Glomerular endothelial cell (primary cell): ENCODE data around the gene MTREX. TPM values are rescaled to one million over a fixed set of nuclear protein-coding genes. Genes with fewer than 3 reads are reported as not detected.

Experiments
- DNase-seq: peaks from one replicate; pipeline ENCODE4 v3.0.0-alpha.2; 2011; ENCODE audit warnings: low read depth, low spot score; ENCODE audit errors: extremely low read depth
- total RNA-seq: library from RNA; depleted of rRNA; stranded (reverse); fragments of >200 nt; gene quantifications from 2 replicates; pipeline ENCODE4 v1.2.3, GENCODE V29; 2015

MTREX gene
- total RNA-seq, 1 donor from 2014 or later = 49.4 TPM

DNA sequence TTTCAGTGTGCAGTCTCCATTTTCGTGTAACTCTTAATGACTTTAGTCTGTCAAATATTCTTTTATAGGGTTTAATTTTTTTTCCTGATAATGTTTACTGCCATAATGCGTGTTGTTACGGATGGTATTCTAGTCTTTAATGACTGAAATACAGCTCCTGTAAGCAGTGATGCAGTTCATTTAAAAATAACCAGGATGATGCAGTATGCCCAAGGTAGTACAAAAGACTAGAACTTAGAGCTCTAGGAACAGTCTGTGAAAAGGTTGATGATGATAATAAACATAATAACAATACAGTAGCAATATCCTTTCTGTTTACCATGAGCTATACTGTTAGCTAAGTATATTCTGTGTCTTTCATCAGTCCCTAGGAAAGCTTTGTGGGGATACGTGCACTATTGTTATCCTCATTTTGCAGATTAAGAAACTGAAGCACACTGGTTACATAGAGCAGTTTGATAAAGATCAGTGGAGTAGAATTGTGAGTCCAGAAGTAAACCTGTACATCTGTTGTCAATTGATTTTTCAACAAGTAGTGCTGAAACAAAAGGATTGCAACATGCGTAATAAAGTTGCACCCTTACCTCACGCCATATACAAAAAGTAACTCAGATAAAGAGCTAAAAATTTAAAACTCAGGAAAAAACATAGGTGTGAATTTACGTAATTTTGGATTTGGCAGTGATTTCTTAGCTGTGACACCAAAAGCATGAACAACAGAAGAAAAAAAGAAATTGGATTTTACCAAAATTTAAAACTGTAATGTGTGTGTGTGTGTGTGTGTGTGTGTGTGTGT, 64.5 kb downstream of the MTREX start:
- no peak for DNase-seq

DNA sequence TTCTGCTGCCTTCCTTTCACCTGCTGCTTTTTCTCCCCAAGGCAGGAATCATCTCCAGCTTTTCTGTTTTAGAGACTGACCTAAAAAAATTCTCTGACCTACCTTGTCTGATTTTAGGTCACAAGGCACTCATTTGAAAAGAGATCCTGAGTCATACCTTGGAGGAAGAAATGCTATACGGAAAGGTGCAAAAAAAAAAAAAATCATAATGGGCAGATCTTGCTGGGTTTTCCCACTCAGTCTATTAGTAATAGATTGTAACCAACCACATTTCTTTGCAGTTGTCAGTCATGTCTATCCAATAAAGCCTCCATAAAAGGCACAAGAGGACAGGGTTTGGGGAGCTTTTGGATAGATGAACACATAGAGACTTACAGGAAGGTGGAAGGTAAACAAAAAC, 70.0 kb downstream of the MTREX start:
- DNase-seq = no peak

DNA sequence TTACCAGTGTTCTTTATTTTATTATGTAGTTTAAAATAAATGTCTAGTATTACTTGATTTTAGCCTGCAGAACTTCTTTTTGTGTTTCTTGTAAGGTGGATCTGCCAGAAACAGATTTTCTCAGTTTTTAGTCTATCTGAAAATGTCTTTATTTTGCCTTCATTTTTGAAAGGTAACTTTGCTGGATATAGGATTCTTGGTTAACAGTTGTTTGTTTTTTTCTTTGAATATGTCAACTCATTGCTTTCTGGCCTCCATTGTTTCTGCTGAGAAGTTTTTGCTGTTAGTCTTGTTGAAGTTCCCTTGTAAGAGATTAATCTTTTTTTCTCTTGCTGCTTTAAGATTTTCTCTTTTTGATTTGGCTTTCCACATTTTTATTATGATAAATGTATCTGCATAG, 75.5 kb downstream of the MTREX start:
- DNase-seq = no peak

DNA sequence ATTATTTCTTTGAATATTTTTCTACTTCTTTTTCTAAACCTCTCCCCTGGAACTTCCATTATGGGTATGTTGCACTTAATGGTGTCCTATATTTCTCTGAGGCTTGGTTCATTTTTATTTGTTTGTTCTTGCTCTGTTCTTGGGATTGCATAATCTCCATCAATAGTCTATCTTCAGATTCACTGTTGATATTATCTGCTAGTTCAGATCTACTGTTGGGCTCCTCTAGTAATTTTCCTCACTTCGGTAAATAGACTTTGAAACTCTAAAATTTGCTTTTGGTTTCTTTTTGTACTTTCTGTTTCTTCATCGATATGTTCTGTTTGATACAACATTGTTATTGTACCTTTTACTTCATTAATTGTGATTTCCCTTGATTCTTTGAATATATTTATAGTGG, 76.3 kb downstream of the MTREX start:
- DNase-seq = no peak

DNA sequence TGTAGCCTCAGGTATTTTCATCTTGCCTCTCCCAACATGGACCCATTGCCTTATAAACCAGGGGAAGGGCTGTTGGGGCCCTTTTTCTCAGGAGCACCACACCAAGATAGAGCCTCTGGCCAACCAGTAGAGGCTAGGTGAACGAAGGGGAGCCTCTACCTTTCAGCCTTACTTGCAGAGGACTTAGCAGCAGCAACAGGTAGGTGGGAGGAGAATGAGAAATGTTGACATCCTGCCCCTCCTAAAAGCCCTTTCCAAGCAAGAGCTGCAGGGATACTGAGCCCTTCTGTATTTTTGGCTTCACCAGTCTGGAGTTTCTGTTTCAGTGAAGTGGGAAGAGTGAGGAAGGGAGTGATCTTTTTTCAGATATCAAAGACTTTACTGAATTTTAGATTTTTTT, 77.4 kb downstream of the MTREX start:
- no peak for DNase-seq

DNA sequence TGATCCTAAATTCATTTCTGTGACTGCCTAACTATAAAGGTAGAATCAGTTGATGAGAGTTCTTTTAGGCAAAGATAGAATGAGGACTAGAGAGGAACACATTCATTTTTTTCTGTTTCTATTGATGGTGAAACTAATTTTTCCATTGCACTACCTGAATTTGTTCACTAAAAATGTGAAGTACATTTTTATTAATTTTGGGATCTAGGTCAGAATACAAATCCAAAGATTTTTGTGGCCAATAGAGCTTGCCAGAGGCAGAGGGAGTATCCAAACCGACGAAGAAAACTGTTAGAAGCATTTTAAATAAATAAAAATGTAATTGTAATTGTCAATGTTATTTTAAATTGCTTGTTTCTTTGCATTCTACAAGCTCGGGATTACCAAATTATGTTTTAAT, 78.1 kb downstream of the MTREX start:
- no peak for DNase-seq

DNA sequence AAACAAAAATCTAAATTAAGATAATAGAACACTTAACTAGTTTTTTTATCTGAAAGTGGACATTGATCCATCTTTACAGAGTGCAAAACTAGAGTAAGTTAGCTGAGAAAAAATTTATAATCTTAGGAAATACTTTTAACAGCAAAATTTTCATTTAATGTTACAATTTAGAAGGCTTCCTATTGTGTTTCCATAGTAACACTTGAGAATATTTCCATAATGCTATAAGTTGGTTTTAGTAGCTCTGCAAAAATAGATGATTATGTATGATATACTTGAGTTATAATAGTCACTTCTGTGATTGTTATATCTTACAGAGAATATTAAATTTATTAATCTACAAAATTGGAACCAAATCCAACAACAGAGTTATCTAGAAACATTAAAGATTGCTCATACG, 78.6 kb downstream of the MTREX start:
- DNase-seq = no peak

DNA sequence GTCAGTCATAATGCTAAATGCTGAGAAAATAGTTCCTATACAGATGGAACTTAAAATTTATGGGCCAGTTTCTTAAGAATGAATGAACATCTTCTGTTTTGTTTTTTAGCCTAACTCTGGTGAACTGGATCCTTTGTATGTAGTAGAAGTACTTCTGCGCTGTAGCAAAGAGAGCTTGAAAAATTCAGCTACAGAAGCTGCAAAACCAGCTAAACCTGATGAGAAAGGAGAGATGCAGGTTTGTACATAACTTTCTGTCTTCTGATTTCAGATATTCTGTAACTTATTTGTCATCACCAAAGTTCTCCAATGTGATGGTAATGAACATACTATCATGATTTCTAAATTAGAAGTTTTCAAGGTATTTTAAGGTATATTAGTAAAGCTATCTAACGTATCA, 80.1 kb downstream of the MTREX start:
- DNase-seq = no peak

DNA sequence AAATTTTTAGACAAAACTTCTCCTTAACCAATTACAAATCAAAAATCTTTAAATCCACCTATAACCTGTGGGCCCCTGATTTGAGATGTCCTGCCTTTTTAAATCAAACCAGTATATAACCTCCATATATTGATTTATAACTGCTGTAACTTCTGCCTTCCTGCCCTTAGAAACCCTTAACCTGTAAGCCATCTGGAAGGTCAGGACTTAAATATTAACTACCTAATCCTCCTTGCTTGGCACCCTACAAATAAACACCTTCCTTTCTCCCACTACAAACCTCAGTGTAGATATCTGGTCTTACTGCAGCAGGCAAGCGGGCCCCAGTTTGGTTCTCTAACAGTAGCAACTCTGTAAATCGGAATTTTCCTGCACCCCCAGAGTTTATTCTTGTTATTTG, 83.9 kb downstream of the MTREX start:
- DNase-seq = no peak

DNA sequence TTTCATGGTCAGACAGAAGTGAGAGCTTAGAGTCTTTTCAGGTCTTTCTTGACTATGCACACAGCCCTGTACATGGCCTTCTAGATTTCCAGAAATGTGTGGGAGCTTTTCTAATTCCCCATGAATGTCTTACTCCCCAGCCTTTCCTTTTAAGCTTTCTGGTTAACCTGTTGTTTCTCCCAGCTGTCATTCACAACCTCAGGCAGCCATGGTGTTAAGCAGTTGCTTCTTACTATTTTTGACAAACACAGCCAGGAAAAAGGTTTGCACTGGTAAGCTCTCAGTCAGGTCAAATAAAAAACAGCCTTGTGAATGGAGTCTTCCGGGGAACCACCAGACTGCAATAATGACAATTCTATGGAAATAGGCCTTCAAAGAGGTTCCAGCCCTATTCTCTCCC, 84.9 kb downstream of the MTREX start:
- DNase-seq = no peak

DNA sequence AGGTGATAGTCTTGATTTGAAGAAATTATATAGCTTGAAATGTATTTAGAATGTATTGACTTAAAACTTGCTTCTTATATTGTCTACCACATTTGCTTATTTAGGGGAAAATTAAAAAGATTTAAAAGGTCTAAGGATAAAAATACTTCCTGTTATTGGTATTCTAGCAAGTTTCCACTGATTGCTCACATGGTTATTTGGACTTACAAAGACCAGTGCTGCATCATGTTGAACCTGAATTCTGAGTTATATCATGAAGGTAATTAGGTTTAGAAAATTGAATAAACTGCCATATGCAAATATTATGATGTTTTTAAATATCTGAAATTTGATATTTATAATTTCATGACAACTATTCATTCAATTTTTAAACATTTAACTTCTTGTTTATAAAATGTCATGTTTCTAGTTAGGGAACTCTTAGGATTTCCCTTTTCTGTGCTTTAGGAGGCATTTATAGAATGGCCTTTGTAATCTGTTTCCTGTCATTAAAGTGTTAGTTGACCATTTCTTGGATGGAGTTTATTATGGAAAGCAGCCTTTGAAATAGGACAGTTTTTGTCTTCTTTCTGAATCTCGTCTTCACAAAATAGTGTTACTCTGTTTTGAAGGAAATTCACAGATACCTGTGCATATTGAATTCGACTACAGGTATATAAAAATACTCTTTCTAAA, 85.8 kb downstream of the MTREX start:
- no peak for DNase-seq

DNA sequence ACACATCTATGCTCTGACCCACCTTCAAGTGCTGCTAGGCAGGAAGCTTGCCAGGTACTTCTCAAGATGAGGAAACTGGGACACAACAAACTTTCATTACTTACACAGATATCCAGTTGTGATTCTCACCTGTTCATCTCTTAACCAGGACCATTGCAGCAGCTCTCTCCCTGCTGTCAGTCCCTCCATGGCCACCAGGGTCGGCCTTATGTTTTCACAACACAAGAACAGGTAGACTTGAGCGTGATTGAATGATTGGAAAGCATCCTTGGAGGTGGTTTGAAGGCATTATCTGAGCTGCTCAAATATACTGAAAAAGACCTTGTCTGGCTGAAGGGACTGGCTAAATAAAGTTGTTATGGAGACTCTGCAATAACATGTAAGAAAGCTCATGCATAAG, 94.4 kb downstream of the MTREX start:
- no peak for DNase-seq

DNA sequence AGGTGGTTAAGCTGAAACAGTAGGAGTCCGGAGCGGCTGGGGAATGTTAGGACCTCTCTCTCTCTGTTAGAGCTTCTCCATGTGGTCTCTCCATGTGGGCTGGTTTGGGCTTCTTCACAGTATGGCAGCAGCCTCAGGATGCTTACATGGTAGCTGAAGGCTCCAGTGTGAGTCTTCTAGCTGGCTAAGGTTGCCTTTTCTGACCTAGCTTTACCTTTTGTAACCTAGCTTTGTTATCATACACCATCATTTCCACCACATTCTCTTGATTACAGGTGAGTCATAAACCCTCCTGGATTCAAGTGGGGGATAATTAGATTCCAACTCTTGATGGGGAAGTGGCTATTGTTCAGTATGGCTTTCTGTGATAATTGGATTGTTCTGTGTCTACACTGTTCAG, 98.5 kb downstream of the MTREX start:
- DNase-seq = no peak

DNA sequence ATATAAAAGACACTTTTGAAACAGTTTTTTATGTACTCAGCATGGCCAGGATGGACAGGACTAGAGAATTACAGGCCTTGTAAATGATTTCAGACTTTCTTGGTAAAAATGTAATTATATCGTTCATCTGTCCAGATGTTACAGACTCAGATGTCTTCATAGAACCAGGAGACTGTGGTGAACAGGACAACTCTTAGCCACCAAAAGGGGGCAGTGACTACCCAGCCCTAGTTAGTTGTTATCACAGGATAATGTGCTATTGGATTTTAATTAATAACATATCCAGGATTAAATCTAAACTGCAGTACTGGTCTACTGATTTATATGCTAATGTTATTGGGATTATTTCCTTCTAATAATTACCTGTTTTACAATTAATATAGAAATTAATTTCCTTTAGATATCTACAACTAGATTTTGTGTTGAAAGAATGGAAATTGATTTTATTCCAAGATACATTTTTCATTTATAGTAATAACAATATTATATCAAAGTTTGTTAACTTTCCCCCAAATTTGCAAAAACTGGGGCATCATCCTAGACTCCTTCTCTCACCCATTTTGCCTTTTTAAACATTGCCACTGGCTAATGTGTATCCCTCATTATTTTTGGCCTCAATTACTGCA, 99.4 kb downstream of the MTREX start:
- no peak for DNase-seq

DNA sequence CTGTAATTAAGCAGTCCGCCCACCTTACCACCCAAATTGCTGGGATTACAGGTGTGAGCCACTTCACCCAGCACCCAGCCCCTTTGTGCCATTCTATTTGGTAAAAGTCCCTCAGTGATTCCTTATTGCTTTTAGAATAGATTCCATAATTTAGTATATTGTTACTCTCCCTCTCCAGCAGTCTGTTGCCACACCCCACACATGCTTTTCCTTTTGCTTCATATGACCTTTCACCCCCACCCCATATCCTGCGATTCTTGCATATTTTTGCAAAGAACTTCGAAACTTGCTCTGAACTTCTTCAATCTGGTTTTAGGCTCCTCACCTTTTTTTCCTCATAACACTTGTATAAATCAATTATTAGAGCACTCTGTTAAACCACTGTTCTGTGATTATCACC, 100.2 kb downstream of the MTREX start:
- no peak for DNase-seq

DNA sequence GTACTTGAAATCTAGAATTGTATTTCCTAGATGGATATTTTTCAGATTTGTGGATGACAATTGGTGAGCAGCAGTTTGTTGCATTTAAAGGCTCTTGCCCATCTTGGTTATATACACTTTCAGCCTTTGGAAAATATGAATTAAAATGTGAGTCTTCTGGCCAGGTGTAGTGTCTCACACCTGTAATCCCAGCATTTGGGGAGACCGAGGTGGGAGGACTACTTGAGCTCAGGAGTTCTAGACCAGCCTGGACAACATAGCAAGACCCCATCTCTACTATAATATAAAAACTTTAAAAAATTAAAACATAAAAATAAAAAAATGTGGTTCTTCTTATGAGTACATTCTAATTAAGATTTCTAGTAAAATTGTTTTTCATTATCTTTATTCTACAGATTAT, 102.0 kb downstream of the MTREX start:
- no peak for DNase-seq

DNA sequence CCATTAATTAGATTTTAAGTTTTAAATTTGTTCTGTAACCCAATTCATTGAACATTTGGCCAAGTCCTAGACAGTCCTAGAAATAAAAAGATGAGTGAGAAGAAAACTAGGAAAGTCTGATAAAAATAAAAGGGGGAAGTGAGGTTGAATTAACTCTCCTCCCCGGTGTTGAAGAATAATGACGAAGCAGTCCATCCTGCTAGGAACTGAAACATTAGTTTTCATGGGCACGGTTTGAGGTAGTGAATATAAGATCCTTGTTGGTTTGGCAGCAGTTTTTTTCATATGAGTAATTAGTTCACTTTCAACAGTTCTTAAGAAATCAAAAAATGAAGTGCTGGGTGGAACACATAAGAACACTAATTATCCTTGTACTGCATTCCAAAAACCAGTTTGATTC, 103.1 kb downstream of the MTREX start:
- no peak for DNase-seq

DNA sequence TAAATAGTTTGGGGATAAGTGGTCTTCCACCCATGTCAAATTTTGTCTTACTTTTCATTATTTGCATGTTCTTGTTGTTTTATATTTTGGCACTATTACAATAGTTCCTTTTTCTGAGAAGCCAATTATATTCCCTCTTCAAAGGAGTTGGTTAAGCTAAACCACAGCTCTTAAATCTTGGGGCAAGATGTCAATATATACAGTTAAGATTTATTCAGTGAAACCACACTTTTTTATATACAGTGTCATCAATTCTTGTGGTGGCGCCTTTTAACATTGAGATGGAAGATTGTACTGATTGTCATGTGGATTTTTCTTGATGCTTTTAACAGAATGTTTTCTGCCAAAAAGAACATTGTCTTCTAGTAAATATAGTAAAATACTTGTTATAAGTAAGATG, 104.1 kb downstream of the MTREX start:
- DNase-seq = no peak

DNA sequence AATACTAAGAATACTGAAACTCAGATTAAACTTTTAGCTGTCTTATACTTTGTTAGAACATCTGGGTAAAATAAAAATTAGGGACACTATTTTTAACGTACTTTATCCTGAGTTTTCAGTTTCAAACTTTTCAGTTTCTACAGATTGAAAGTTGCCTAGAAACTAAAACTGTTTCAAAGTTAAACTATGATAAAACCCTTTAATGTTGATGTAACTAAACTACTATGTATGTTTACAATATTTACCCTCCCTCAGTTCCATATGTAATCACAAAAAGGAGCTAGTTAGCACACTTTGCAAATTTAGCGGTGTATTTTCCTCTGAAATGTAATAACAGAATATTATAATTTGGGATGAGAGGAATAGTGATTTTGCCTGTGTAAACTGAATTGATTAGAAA, 105.9 kb downstream of the MTREX start:
- DNase-seq = no peak

DNA sequence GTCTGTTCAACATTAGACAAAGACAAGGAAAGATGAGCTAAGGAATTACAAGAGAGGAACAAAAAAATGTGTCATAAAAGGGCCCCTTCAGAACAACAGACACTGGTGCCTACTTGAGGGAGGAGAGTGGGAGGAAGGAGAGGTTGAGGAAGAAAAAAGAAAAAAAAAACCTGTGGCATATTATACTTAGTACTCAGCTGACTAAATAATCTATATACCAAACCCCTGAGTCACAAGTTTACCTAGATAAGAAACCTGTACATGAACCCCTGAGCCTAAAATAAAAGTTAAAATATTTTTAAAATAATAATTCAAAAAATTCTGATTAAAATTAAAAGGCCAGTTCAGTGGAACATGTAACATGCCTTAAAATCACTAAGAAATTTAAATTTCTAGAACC, 107.3 kb downstream of the MTREX start:
- DNase-seq = no peak

DNA sequence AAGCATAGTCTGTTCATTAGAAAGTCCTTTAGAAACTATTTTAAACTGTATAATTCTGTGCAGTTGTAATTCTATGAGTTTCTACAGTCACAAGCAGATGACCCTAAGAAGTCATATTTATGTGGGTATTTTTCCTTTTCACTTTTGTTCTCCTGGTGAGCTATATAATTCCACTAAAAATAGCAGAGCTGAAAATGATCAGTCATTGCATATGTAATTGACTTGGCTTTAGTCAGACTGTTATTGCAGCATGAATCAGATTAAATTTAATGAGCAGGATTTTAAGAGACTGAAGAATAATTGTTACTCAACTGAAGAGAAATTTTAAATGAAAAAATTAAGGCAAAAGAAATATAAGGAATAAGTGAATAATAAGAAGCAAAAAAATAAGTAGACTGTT, 108.5 kb downstream of the MTREX start:
- DNase-seq = no peak
